BLaER1 (cell line): Measurements from ENCODE around the gene DPP3.
"Not testable (repeated sequence)": the region's sequence is repeated elsewhere in the genome, so short reads cannot be mapped to it uniquely, and the experiment has no call there.

Experiments
- H3K27ac ChIP-seq: shearing (Covaris generic); formaldehyde crosslinking; 2 replicates; pipeline ENCODE4 v1.8.1; 2022
- H3K27me3 ChIP-seq: shearing (Covaris generic); formaldehyde crosslinking; 2 replicates; pipeline ENCODE4 v1.8.1; 2022
- H3K36me3 ChIP-seq: shearing (Covaris generic); formaldehyde crosslinking; 2 replicates; pipeline ENCODE4 v1.8.1; 2022
- H3K4me1 ChIP-seq: shearing (Covaris generic); formaldehyde crosslinking; 2 replicates; pipeline ENCODE4 v1.8.1; 2022
- H3K4me2 ChIP-seq: shearing (Covaris generic); formaldehyde crosslinking; 2 replicates; pipeline ENCODE4 v1.8.1; 2022
- H3K4me3 ChIP-seq: shearing (Covaris generic); formaldehyde crosslinking; 2 replicates; pipeline ENCODE4 v1.8.1; 2022
- H3K9ac ChIP-seq: shearing (Covaris generic); formaldehyde crosslinking; 2 replicates; pipeline ENCODE4 v1.8.1; 2022
- H3K9me3 ChIP-seq: shearing (Covaris generic); formaldehyde crosslinking; 2 replicates; pipeline ENCODE4 v1.8.1; 2022
- H4K20me1 ChIP-seq: shearing (Covaris generic); formaldehyde crosslinking; 2 replicates; pipeline ENCODE4 v1.8.1; 2022
- Cebpa-rat ChIP-seq: shearing (Covaris generic); IDR thresholded peaks from 2 replicates; pipeline ENCODE4 v1.8.1; 2022

DPP3 gene

GRCh38 chr11:66443602-66444001 is 36.6 kb upstream of the DPP3 start:
- Histone ChIP-seq H3K27me3 (no peaks in the 10 kb centered on the region), H3K4me3 (no peak overlapping the region), H3K9ac (no peak overlapping the region), H4K20me1 (no peaks in the 10 kb centered on the region), H3K4me1 (no peaks in the 10 kb centered on the region), H3K36me3 (no peaks in the 10 kb centered on the region), H3K9me3 (peaks cover 21% of the 10 kb centered on the region), H3K4me2 (no peak overlapping the region), H3K27ac (no peak overlapping the region)
- no peak for TF ChIP-seq Cebpa-rat

- Histone ChIP-seq H3K27me3 (no peaks in the 10 kb centered on the region), H3K9ac (no peak overlapping the region), H3K27ac (no peak overlapping the region), H3K4me1 (no peaks in the 10 kb centered on the region), H3K4me3 (no peak overlapping the region), H3K9me3 (peaks cover 21% of the 10 kb centered on the region), H3K36me3 (no peaks in the 10 kb centered on the region), H4K20me1 (no peaks in the 10 kb centered on the region), H3K4me2 (no peak overlapping the region)
- no peak for TF ChIP-seq Cebpa-rat
These were observed 33.2 kb upstream of the DPP3 start for GRCh38 chr11:66447012-66447411.

- TF ChIP-seq Cebpa-rat: no peak
- no peaks in the 10 kb centered on the region for H3K4me1 ChIP-seq
- H4K20me1 ChIP-seq: no peaks in the 10 kb centered on the region
- no peaks in the 10 kb centered on the region for H3K27me3 ChIP-seq
- no peaks in the 10 kb centered on the region for H3K36me3 ChIP-seq
- H3K9me3 ChIP-seq: peaks cover 9% of the 10 kb centered on the region
- H3K4me2 ChIP-seq: no peak overlapping the region
- H3K4me3 ChIP-seq: no peak overlapping the region
- H3K27ac ChIP-seq: no peak overlapping the region
- no peak overlapping the region for H3K9ac ChIP-seq
These were observed 31.7 kb upstream of the DPP3 start for GRCh38 chr11:66448523-66448922.

- Histone ChIP-seq H3K27ac (no peak overlapping the region), H3K9me3 (no peaks in the 10 kb centered on the region), H3K27me3 (no peaks in the 10 kb centered on the region), H3K36me3 (no peaks in the 10 kb centered on the region), H4K20me1 (no peaks in the 10 kb centered on the region), H3K4me2 (no peak overlapping the region), H3K4me3 (no peak overlapping the region), H3K4me1 (peaks cover 14% of the 10 kb centered on the region), H3K9ac (no peak overlapping the region)
- no peak for TF ChIP-seq Cebpa-rat
These were observed 29.7 kb upstream of the DPP3 start for GRCh38 chr11:66450560-66450959.

- Histone ChIP-seq H3K9me3 (no peaks in the 10 kb centered on the region), H3K4me1 (peaks cover 14% of the 10 kb centered on the region), H3K27ac (no peak overlapping the region), H3K9ac (no peak overlapping the region), H3K4me3 (no peak overlapping the region), H3K36me3 (no peaks in the 10 kb centered on the region), H3K4me2 (no peak overlapping the region), H4K20me1 (no peaks in the 10 kb centered on the region), H3K27me3 (no peaks in the 10 kb centered on the region)
- TF ChIP-seq Cebpa-rat: no peak
These were observed 28.6 kb upstream of the DPP3 start for GRCh38 chr11:66451663-66452062.

GRCh38 chr11:66454247-66454646 is 26.0 kb upstream of the DPP3 start:
- Histone ChIP-seq H3K4me2 (no peak overlapping the region), H3K27me3 (no peaks in the 10 kb centered on the region)

GRCh38 chr11:66454828-66455227 is 25.4 kb upstream of the DPP3 start:
- Histone ChIP-seq H3K9me3 (no peaks in the 10 kb centered on the region), H3K27me3 (no peaks in the 10 kb centered on the region), H3K4me2 (no peak overlapping the region), H3K27ac (no peak overlapping the region), H3K9ac (peak overlapping the region; percentile 2; the same call in 1 of the 2 replicates), H3K4me1 (peaks cover 45% of the 10 kb centered on the region), H4K20me1 (no peaks in the 10 kb centered on the region), H3K4me3 (no peak overlapping the region), H3K36me3 (no peaks in the 10 kb centered on the region)
- no peak for TF ChIP-seq Cebpa-rat

More at GRCh38 chr11:66454247-66454646, 26.0 kb upstream of the DPP3 start:
- Histone ChIP-seq H3K4me1 (peaks cover 39% of the 10 kb centered on the region), H3K36me3 (no peaks in the 10 kb centered on the region), H3K27ac (no peak overlapping the region), H3K4me3 (no peak overlapping the region), H3K9ac (no peak overlapping the region), H4K20me1 (no peaks in the 10 kb centered on the region), H3K9me3 (no peaks in the 10 kb centered on the region)
- TF ChIP-seq Cebpa-rat: no peak

- no peaks in the 10 kb centered on the region for H3K36me3 ChIP-seq
- no peak for TF ChIP-seq Cebpa-rat
- no peaks in the 10 kb centered on the region for H3K27me3 ChIP-seq
- peak overlapping the region; percentile 44 for H3K27ac ChIP-seq
- no peak overlapping the region; the same call in 1 of the 2 replicates for H3K9ac ChIP-seq
- H4K20me1 ChIP-seq: no peaks in the 10 kb centered on the region
- H3K4me3 ChIP-seq: no peak overlapping the region
- H3K9me3 ChIP-seq: peaks cover 11% of the 10 kb centered on the region; the same call in 1 of the 2 replicates
- peak overlapping the region; percentile 57; the same call in 1 of the 2 replicates for H3K4me2 ChIP-seq
- H3K4me1 ChIP-seq: peaks cover 56% of the 10 kb centered on the region
These were observed 22.4 kb upstream of the DPP3 start for GRCh38 chr11:66457826-66458225.

- no peak overlapping the region for H3K9ac ChIP-seq
- no peaks in the 10 kb centered on the region for H3K36me3 ChIP-seq
- H3K4me1 ChIP-seq: peaks cover 52% of the 10 kb centered on the region
- no peaks in the 10 kb centered on the region for H3K27me3 ChIP-seq
- TF ChIP-seq Cebpa-rat: no peak
- H3K27ac ChIP-seq: peak overlapping the region; percentile 44
- H3K4me3 ChIP-seq: no peak overlapping the region
- peak overlapping the region; percentile 57 for H3K4me2 ChIP-seq
- no peaks in the 10 kb centered on the region for H4K20me1 ChIP-seq
- H3K9me3 ChIP-seq: peaks cover 22% of the 10 kb centered on the region
These were observed 21.0 kb upstream of the DPP3 start for GRCh38 chr11:66459138-66459778.

- no peak for TF ChIP-seq Cebpa-rat
- Histone ChIP-seq H4K20me1 (no peaks in the 10 kb centered on the region), H3K27me3 (no peaks in the 10 kb centered on the region), H3K9me3 (peaks cover 22% of the 10 kb centered on the region), H3K9ac (no peak overlapping the region), H3K4me2 (no peak overlapping the region), H3K27ac (no peak overlapping the region), H3K4me1 (peaks cover 61% of the 10 kb centered on the region), H3K36me3 (no peaks in the 10 kb centered on the region), H3K4me3 (no peak overlapping the region)
These were observed 18.2 kb upstream of the DPP3 start for GRCh38 chr11:66462010-66462409.

- Histone ChIP-seq H3K27me3 (no peaks in the 10 kb centered on the region), H4K20me1 (peaks cover 8% of the 10 kb centered on the region), H3K9me3 (peaks cover 22% of the 10 kb centered on the region), H3K4me3 (no peak overlapping the region), H3K4me1 (peaks cover 60% of the 10 kb centered on the region), H3K4me2 (no peak overlapping the region), H3K9ac (no peak overlapping the region), H3K27ac (no peak overlapping the region), H3K36me3 (no peaks in the 10 kb centered on the region)
- TF ChIP-seq Cebpa-rat: no peak
These were observed 17.3 kb upstream of the DPP3 start for GRCh38 chr11:66462911-66463310.

GRCh38 chr11:66464116-66464515 is 16.1 kb upstream of the DPP3 start:
- not testable (repeated sequence) for H3K9ac ChIP-seq, H3K4me2 ChIP-seq, H3K27ac ChIP-seq

More at GRCh38 chr11:66464116-66464515, 16.1 kb upstream of the DPP3 start:
- Histone ChIP-seq H3K9me3 (peaks cover 22% of the 10 kb centered on the region), H4K20me1 (peaks cover 20% of the 10 kb centered on the region), H3K4me1 (peaks cover 60% of the 10 kb centered on the region)
- H3K4me3 ChIP-seq, H3K36me3 ChIP-seq, H3K27me3 ChIP-seq: not testable (repeated sequence)
